Neural cell (in vitro differentiated cells): ENCODE measurements around the gene TTPAL. TPM values are rescaled to one million over a fixed set of nuclear protein-coding genes. Genes with fewer than 3 reads are reported as not detected.
A peak's percentile ranks its signal among the peaks of the same experiment; 100 is the strongest.

Experiments
- H2AFZ ChIP-seq: fragments of 200-600, 300-800 bp; sonication (generic), shearing (Covaris generic); 2 replicates; pipeline ENCODE4 v1.6.0; 2014; ENCODE audit warnings: low read depth, mild to moderate bottlenecking, antibody characterized with exemption, low read length, moderate library complexity
- H3F3A ChIP-seq: fragments of 200-600 bp; shearing (Covaris generic); 2 replicates; pipeline ENCODE4 v1.6.1; 2016; ENCODE audit warnings: mild to moderate bottlenecking, moderate library complexity, mixed read lengths, antibody characterized with exemption, low read length; ENCODE audit not compliant: insufficient read depth, poor library complexity, severe bottlenecking
- H3K27ac ChIP-seq: fragments of 200-600, 300-800 bp; sonication (generic), shearing (Covaris generic); 2 replicates; pipeline ENCODE4 v1.5.1; 2014; ENCODE audit warnings: mild to moderate bottlenecking, low read length, moderate library complexity
- H3K27me3 ChIP-seq: fragments of 300-800, 200-600 bp; sonication (generic), shearing (Covaris generic); 2 replicates; pipeline ENCODE4 v1.6.0; 2014; ENCODE audit warnings: mild to moderate bottlenecking, low read depth, low read length, moderate library complexity; ENCODE audit not compliant: insufficient read depth
- H3K36me3 ChIP-seq: fragments of 300-800, 200-600 bp; sonication (generic), shearing (Covaris generic); 2 replicates; pipeline ENCODE4 v1.5.1; 2014; ENCODE audit warnings: mild to moderate bottlenecking, antibody characterized with exemption, low read length, moderate library complexity; ENCODE audit not compliant: insufficient read depth
- H3K4me2 ChIP-seq: fragments of 300-800, 200-600 bp; sonication (generic), shearing (Covaris generic); 2 replicates; pipeline ENCODE4 v1.6.0; 2014; ENCODE audit warnings: mild to moderate bottlenecking, low read length
- H3K4me3 ChIP-seq: fragments of 300-800, 200-600 bp; sonication (generic), shearing (Covaris generic); 2 replicates; pipeline ENCODE4 v1.5.1; 2014; ENCODE audit warnings: mild to moderate bottlenecking, low read length, moderate library complexity
- H3K79me2 ChIP-seq: fragments of 200-600 bp; shearing (Covaris generic); replicated peaks from 2 replicates; pipeline ENCODE4 v1.6.0; 2014; ENCODE audit warnings: mild to moderate bottlenecking, low read length, moderate library complexity; ENCODE audit not compliant: insufficient read depth
- H3K9ac ChIP-seq: fragments of 300-800, 200-600 bp; sonication (generic), shearing (Covaris generic); 2 replicates; pipeline ENCODE4 v1.6.1; 2016; ENCODE audit warnings: mild to moderate bottlenecking, low read length, mixed read lengths
- H3K9me2 ChIP-seq: fragments of 200-600 bp; shearing (Covaris generic); 2 replicates; pipeline ENCODE4 v1.6.1; 2016; ENCODE audit warnings: mild to moderate bottlenecking, low read length, mixed read lengths; ENCODE audit not compliant: insufficient read depth
- H3K9me3 ChIP-seq: fragments of 200-600, 300-800 bp; sonication (generic), shearing (Covaris generic); 2 replicates; pipeline ENCODE4 v1.6.1; 2016; ENCODE audit warnings: mild to moderate bottlenecking, mixed run types, low read length, moderate library complexity, mixed read lengths
- H4K20me1 ChIP-seq: fragments of 200-600 bp; shearing (Covaris generic); 2 replicates; pipeline ENCODE4 v1.6.1; 2016; ENCODE audit warnings: mild to moderate bottlenecking, mixed run types; ENCODE audit not compliant: insufficient read depth
- EP300 ChIP-seq: fragments of 450-650 bp; conservative IDR thresholded peaks from 2 replicates; pipeline ENCODE4 v1.6.1; 2014; ENCODE audit warnings: antibody characterized with exemption, mild to moderate bottlenecking, moderate library complexity; ENCODE audit not compliant: poor library complexity, severe bottlenecking
- EZH2 ChIP-seq: fragments of 200-600, 300-800 bp; shearing (Covaris generic), sonication (generic); IDR thresholded peaks from 2 replicates; pipeline ENCODE4 v1.6.1; 2014; ENCODE audit warnings: antibody characterized with exemption, low read length, borderline replicate concordance, mild to moderate bottlenecking; ENCODE audit not compliant: insufficient read depth, poor library complexity, severe bottlenecking
- MXI1 ChIP-seq: fragments of 450-650 bp; conservative IDR thresholded peaks from 2 replicates; pipeline ENCODE4 v1.6.1; 2014; ENCODE audit warnings: antibody characterized with exemption, mild to moderate bottlenecking; ENCODE audit not compliant: poor library complexity, severe bottlenecking
- POLR2AphosphoS5 ChIP-seq: IDR thresholded peaks from 2 replicates; pipeline ENCODE4 v1.6.1; 2012
- RAD21 ChIP-seq: fragments of 450-650 bp; conservative IDR thresholded peaks from 2 replicates; pipeline ENCODE4 v1.6.1; 2014; ENCODE audit warnings: antibody characterized with exemption, mild to moderate bottlenecking, moderate library complexity
- REST ChIP-seq: IDR thresholded peaks from 2 replicates; pipeline ENCODE4 v1.6.1; 2012; ENCODE audit warnings: borderline replicate concordance
- SMC3 ChIP-seq: fragments of 450-650 bp; conservative IDR thresholded peaks from 2 replicates; pipeline ENCODE4 v1.6.1; 2014; ENCODE audit warnings: antibody characterized with exemption, mild to moderate bottlenecking, moderate library complexity; ENCODE audit not compliant: poor library complexity
- TAF1 ChIP-seq: IDR thresholded peaks from 2 replicates; pipeline ENCODE4 v1.6.1; 2012; ENCODE audit warnings: low read depth
- polyA plus RNA-seq: library from polyadenylated mRNA; depleted of rRNA; stranded (reverse); fragments of >200 nt; gene quantifications from 2 replicates; pipeline ENCODE4 v1.2.3, GENCODE V29; 2014
- TF ChIP-seq, protein P1 (sequence below): fragments of 450-650 bp; IDR thresholded peaks from 2 replicates; pipeline ENCODE4 v1.5.1; 2014; ENCODE audit warnings: antibody characterized with exemption, mild to moderate bottlenecking, moderate library complexity; ENCODE audit not compliant: poor library complexity, severe bottlenecking

TTPAL gene
- polyA plus RNA-seq, 1 donor from 2014 or later: 11.2 TPM

GRCh38 chr20:44528309-44528708, 52.6 kb downstream of the TTPAL start:
- no peaks in the 10 kb centered on the region for H3K9me2 ChIP-seq
- H3K4me2 ChIP-seq: no peak overlapping the region
- H3K9me3 ChIP-seq: no peaks in the 10 kb centered on the region
- no peaks in the 10 kb centered on the region for H3K27me3 ChIP-seq
- H3K36me3 ChIP-seq: no peaks in the 10 kb centered on the region
- peaks cover 15% of the 10 kb centered on the region for H3K79me2 ChIP-seq
- H3F3A ChIP-seq: no peaks in the 10 kb centered on the region
- no peak overlapping the region for H3K27ac ChIP-seq
- TF ChIP-seq RAD21 (no peak), EZH2 (no peak), REST (no peak), SMC3 (no peak), EP300 (no peak), MXI1 (no peak), POLR2AphosphoS5 (no peak), TAF1 (no peak)
- TF ChIP-seq, protein P1, sequence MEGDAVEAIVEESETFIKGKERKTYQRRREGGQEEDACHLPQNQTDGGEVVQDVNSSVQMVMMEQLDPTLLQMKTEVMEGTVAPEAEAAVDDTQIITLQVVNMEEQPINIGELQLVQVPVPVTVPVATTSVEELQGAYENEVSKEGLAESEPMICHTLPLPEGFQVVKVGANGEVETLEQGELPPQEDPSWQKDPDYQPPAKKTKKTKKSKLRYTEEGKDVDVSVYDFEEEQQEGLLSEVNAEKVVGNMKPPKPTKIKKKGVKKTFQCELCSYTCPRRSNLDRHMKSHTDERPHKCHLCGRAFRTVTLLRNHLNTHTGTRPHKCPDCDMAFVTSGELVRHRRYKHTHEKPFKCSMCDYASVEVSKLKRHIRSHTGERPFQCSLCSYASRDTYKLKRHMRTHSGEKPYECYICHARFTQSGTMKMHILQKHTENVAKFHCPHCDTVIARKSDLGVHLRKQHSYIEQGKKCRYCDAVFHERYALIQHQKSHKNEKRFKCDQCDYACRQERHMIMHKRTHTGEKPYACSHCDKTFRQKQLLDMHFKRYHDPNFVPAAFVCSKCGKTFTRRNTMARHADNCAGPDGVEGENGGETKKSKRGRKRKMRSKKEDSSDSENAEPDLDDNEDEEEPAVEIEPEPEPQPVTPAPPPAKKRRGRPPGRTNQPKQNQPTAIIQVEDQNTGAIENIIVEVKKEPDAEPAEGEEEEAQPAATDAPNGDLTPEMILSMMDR: no peak
- H3K9ac ChIP-seq: no peak overlapping the region
- no peak overlapping the region for H2AFZ ChIP-seq
- no peaks in the 10 kb centered on the region for H4K20me1 ChIP-seq
- H3K4me3 ChIP-seq: no peak overlapping the region

DNA sequence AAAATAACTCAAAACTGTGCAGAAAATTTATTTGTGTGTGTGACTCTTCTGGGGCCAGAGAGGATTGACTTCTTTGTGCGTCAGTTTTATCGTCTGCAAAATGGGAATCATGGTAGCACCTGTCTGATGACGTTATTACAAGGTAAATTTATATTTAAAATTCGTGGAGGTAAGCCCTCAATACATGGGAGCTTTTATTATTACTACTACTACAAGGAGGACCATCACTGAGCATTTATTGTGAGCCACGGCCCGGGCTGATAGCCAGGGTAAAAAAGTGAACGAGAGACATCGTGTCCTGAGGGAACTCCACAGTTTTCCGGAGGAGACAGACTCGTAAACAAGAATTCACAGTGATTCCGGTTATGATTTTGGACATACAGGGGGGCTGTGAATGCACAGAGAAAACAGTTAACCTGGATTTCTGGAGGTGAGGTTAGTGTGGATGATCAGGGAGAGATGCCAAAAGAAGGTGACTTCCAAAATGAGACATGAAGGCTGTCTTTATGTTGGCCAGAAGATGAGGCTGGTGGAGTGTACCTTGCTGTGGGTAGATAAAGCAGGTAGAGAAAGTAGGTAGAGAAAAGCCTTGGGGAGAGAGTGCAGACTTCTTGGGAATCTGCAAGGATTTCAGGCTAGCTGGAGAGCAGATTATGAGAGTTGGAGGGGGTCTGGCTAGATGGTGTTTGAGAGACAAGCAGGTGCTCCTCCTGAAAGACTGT, 56.7 kb downstream of the TTPAL start:
- no peaks in the 10 kb centered on the region for H3K9me2 ChIP-seq
- peaks cover 43% of the 10 kb centered on the region for H3K79me2 ChIP-seq
- no peaks in the 10 kb centered on the region for H4K20me1 ChIP-seq
- no peaks in the 10 kb centered on the region for H3K27me3 ChIP-seq
- peak overlapping the region; percentile 82 for H3K4me3 ChIP-seq
- peak overlapping the region; percentile 72 for H3K4me2 ChIP-seq
- peak overlapping the region; percentile 41 for H3K27ac ChIP-seq
- no peak for TF ChIP-seq SMC3
- no peak for TF ChIP-seq EZH2
- no peak for TF ChIP-seq MXI1
- no peak for TF ChIP-seq EP300
- no peaks in the 10 kb centered on the region for H3K36me3 ChIP-seq
- peak overlapping the region; percentile 92 for H2AFZ ChIP-seq
- H3K9me3 ChIP-seq: no peaks in the 10 kb centered on the region
- H3F3A ChIP-seq: no peaks in the 10 kb centered on the region
- peak overlapping the region; percentile 79 for H3K9ac ChIP-seq
